Liver (tissue), 3 donors: ENCODE data around the gene TULP4.

Experiments used
- CTCF ChIP-seq: fragments of 150-350 bp; IDR thresholded peaks from 2 replicates; pipeline ENCODE4 v1.5.1; 2017; ENCODE audit warnings: improper control_type of control experiment, low read depth, low read length; ENCODE audit not compliant: missing input control
- GABPA ChIP-seq, 2 donors: IDR thresholded peaks in 1 of 2; conservative IDR thresholded peaks in 1 of 2; 2 replicates each; pipeline ENCODE4 v1.6.1; 2016; ENCODE audit warnings: antibody characterized with exemption in 2 of 2, mild to moderate bottlenecking in 1 of 2, moderate library complexity in 1 of 2
- JUND ChIP-seq, 2 donors: IDR thresholded peaks; 2 replicates each; pipeline ENCODE4 v1.6.1; 2016; ENCODE audit warnings: antibody characterized with exemption in 2 of 2
- TAF1 ChIP-seq: conservative IDR thresholded peaks from 2 replicates; pipeline ENCODE4 v1.6.1; 2016; ENCODE audit warnings: antibody characterized with exemption, mild to moderate bottlenecking
- donor health status: healthy.
- donor health status: healthy.

GRCh38 chr6:158556113-158556512 lies 243.8 kb downstream of the TULP4 start:
- no peak for TF ChIP-seq CTCF
- TF ChIP-seq TAF1: no peak
- TF ChIP-seq JUND (IDR thresholded peaks at IDR 0.05): no peak
- TF ChIP-seq GABPA (IDR thresholded peaks at IDR 0.05 in 1 of 2, conservative IDR thresholded peaks at IDR 0.05 in 1 of 2): no peak
